Testis (tissue), 2 donors: ENCODE data around the gene SULT1A2.
"Not testable (repeated sequence)": the region's sequence is repeated elsewhere in the genome, so short reads cannot be mapped to it uniquely, and the experiment has no call there.

ENCODE experiments used
- POLR2A ChIP-seq: fragments of 450-650 bp; IDR thresholded peaks from one replicate; pipeline ENCODE4 v1.6.1; 2017; ENCODE audit warnings: antibody characterized with exemption, mild to moderate bottlenecking, moderate library complexity
- TF ChIP-seq, protein P1 (sequence below), 3 experiments: fragments of 450-650 bp in 2 of 3; fragments of 200-600 bp in 1 of 3; sonication (generic) in 1 of 3; IDR thresholded peaks; one replicate each; pipeline ENCODE4 v1.5.1; 2016 to 2019; ENCODE audit warnings: antibody characterized with exemption in 3 of 3, mild to moderate bottlenecking in 2 of 3, moderate library complexity in 1 of 3

DNA sequence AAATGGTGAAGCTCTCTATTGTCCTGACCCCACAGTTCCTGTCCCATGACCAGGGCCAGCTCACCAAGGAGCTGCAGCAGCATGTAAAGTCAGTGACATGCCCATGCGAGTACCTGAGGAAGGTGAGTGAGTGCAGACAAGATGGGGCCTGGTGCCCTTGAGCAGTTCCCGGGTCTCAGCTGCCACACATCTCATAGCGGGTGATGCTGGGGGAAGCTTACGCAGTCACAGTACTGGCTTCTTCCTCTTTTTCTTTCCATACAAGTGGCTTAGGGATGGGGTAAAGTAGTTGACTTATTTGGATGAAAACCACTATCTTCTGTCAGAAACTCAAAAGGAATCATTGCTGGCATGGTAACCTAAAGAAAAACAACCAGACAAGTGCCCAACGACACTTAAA lies 41.5 kb upstream of the SULT1A2 start:
- TF ChIP-seq, protein P1, sequence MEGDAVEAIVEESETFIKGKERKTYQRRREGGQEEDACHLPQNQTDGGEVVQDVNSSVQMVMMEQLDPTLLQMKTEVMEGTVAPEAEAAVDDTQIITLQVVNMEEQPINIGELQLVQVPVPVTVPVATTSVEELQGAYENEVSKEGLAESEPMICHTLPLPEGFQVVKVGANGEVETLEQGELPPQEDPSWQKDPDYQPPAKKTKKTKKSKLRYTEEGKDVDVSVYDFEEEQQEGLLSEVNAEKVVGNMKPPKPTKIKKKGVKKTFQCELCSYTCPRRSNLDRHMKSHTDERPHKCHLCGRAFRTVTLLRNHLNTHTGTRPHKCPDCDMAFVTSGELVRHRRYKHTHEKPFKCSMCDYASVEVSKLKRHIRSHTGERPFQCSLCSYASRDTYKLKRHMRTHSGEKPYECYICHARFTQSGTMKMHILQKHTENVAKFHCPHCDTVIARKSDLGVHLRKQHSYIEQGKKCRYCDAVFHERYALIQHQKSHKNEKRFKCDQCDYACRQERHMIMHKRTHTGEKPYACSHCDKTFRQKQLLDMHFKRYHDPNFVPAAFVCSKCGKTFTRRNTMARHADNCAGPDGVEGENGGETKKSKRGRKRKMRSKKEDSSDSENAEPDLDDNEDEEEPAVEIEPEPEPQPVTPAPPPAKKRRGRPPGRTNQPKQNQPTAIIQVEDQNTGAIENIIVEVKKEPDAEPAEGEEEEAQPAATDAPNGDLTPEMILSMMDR (IDR thresholded peaks at IDR 0.05), result not testable (repeated sequence)
- not testable (repeated sequence) for TF ChIP-seq POLR2A
